Activated naive CD8-positive, alpha-beta T cell treated with anti-CD3 and anti-CD28 coated beads, Interleukin-2, amount 50 U/mL, for 24 hours (primary cell): ENCODE measurements around the gene CLSTN2.

ENCODE experiments used
- ATAC-seq: fragments of 150-1000 bp; cut with Tn5 transposase; one replicate; pipeline ENCODE4 v1.10.0; 2021
- DNase-seq: peaks from one replicate; pipeline ENCODE4 v3.0.0; 2021
- H3K27ac Mint-ChIP-seq: one replicate; pipeline ENCODE4 v1.8.0; 2021; ENCODE audit warnings: mild to moderate bottlenecking, mixed read lengths
- H3K27me3 Mint-ChIP-seq: one replicate; pipeline ENCODE4 v1.8.0; 2021; ENCODE audit warnings: mixed read lengths
- H3K36me3 Mint-ChIP-seq: one replicate; pipeline ENCODE4 v1.8.0; 2021; ENCODE audit warnings: low read depth, mixed read lengths
- H3K4me1 Mint-ChIP-seq: one replicate; pipeline ENCODE4 v1.8.0; 2021; ENCODE audit warnings: mixed read lengths
- H3K4me3 Mint-ChIP-seq: one replicate; pipeline ENCODE4 v1.8.0; 2021; ENCODE audit warnings: mild to moderate bottlenecking, moderate library complexity, mixed read lengths
- H3K9me3 Mint-ChIP-seq: one replicate; pipeline ENCODE4 v1.8.0; 2021; ENCODE audit warnings: mixed read lengths

The CLSTN2 gene

DNA sequence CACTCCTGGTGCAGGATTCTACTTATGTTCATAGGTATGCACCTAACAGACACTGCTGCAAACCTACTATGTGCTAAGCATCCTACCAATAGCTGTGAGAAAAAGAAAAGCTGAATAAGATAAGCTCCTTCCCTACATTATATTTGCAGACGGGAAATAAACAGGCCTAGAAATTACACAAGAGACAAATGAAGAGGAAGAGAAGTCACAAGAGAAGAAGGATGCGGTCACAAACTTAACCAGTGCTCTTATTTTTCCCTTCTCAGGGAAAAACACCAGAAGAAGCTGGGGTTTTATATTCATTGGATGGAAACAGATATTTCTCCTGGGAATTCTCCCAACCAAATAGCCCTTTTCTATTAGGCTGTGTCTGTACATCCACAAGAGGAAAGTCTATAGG, 633.1 kb downstream of the CLSTN2 start:
- H3K4me1 Mint-ChIP-seq = no peaks in the 10 kb centered on the region
- no peak for DNase-seq
- no peaks in the 10 kb centered on the region for H3K27me3 Mint-ChIP-seq
- ATAC-seq = no peak
- no peaks in the 10 kb centered on the region for H3K36me3 Mint-ChIP-seq
- no peaks in the 10 kb centered on the region for H3K9me3 Mint-ChIP-seq
- no peak overlapping the region for H3K4me3 Mint-ChIP-seq
- H3K27ac Mint-ChIP-seq = no peak overlapping the region

DNA sequence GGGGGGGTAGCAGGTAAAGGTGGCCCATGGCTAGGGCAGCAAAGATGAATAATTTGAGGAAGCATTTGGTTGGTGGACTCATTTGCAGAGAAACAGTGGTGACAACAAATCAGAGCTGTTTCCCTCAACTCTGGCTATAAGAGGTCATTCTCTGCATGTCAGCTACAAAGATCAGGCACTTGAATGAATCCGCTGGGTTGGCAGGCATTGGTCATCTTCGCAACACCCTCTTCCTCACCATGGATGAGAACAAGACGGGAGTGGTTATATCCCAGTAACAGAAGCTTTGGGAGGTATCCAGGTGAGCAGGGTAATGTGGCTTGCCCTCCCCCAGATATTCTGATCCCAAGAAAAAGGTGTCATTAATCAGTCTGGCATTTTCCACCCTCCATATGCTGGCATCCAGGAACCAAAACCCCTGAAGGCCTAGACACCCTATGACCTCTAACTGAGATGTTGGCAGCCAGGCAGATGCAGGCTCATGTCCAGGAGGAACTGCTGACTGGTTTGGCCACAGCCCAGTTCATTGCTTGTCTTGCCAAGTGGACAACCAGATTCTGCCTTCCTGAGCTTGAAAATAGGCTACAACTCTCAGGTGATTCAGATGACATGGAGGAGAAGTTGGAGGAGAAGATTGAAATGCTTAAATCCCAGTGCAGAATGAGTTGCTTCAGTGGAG, 634.0 kb downstream of the CLSTN2 start:
- no peak overlapping the region for H3K4me3 Mint-ChIP-seq
- no peak overlapping the region for H3K27ac Mint-ChIP-seq
- no peaks in the 10 kb centered on the region for H3K36me3 Mint-ChIP-seq
- H3K27me3 Mint-ChIP-seq = no peaks in the 10 kb centered on the region
- H3K9me3 Mint-ChIP-seq = no peaks in the 10 kb centered on the region
- no peak for ATAC-seq
- no peak for DNase-seq
- no peaks in the 10 kb centered on the region for H3K4me1 Mint-ChIP-seq

DNA sequence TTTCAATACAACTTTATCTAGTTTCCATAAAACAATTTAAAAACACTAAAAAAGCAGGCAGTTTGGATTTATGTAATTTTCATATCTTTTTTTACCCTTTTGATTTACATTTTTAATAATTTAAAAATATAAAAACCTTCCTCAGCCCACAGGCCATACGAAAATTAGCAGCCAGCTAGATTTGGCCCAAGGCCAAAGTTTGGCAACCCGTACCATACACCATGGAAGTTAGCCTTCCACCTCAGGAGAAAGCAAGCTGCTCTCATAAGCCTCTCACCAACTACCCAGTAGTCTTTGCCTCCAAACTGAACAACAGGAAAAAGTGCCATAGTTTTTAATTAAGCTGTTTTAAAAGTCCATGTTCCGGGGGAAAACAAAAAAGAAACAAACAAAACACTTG, 635.6 kb downstream of the CLSTN2 start:
- DNase-seq = no peak
- H3K4me1 Mint-ChIP-seq = no peaks in the 10 kb centered on the region
- no peak overlapping the region for H3K4me3 Mint-ChIP-seq
- no peak for ATAC-seq
- no peaks in the 10 kb centered on the region for H3K36me3 Mint-ChIP-seq
- H3K27ac Mint-ChIP-seq = no peak overlapping the region
- no peaks in the 10 kb centered on the region for H3K27me3 Mint-ChIP-seq
- H3K9me3 Mint-ChIP-seq = no peaks in the 10 kb centered on the region

DNA sequence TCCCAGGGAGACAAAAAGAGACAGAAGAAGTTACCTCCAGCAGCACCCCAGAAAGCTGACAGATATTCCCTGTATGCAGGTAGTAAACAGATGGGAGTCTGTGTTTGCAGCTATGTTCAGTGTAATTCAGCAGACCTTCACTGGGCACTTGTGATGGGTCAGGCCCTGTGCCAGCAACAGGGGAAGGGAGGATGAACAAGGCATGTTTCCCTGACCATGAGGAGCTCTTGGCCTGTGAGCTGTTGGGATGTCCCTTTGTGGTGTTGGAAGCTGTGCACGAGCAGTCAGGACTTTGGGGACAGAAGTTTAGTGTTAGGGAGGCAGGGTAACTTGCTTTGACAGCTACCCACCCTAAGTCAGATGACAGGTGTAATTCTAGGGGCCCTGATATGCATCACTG, 636.9 kb downstream of the CLSTN2 start:
- DNase-seq = no peak
- Mint-ChIP-seq H3K4me1 (no peaks in the 10 kb centered on the region), H3K4me3 (no peak overlapping the region), H3K27ac (no peak overlapping the region), H3K27me3 (no peaks in the 10 kb centered on the region), H3K9me3 (no peaks in the 10 kb centered on the region), H3K36me3 (no peaks in the 10 kb centered on the region)
- ATAC-seq = no peak

DNA sequence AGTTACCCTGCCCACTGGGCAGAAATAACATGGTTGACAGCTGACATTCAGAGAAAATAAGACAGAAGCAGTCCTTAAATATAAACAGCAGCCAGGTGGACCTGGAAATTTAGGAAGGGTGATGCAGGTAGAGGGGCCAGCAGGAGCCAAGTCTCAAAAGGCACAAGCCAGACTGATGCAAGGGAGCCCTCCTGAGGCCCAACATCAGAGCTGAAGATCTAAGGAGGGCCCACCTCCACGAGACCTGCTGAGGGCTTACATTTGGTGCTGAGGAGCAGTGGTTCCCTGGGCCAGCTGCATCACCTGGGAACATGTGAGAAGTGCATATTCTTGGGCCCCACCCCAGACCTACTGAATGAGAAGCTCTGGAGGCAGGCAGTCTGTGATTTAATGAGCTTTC, 637.3 kb downstream of the CLSTN2 start:
- ATAC-seq (no peak), DNase-seq (no peak)
- Mint-ChIP-seq H3K4me3 (no peak overlapping the region), H3K36me3 (no peaks in the 10 kb centered on the region), H3K27me3 (no peaks in the 10 kb centered on the region), H3K4me1 (no peaks in the 10 kb centered on the region), H3K9me3 (no peaks in the 10 kb centered on the region), H3K27ac (no peak overlapping the region)

DNA sequence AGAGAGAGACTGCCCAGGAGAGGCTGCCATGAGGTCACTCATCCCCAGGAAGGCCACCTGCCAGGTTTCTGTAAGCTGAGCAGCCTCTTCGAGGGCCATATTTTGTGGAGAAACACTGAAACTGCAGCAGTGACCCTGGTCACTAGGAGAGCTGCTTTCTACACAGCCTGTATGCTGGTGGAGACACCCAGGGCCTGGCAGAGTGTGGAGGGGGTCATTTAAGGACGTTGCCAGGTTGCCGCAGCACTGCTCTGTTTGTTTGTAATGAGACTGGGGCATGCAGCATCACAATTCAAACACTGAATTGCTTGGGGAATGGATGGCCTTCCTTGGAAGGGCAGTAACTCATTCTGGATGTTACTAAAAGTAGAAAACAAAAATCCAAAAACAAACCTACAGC, 638.0 kb downstream of the CLSTN2 start:
- Mint-ChIP-seq H3K27me3 (no peaks in the 10 kb centered on the region), H3K4me1 (no peaks in the 10 kb centered on the region), H3K27ac (no peak overlapping the region), H3K9me3 (no peaks in the 10 kb centered on the region), H3K4me3 (no peak overlapping the region), H3K36me3 (no peaks in the 10 kb centered on the region)
- no peak for ATAC-seq
- no peak for DNase-seq

DNA sequence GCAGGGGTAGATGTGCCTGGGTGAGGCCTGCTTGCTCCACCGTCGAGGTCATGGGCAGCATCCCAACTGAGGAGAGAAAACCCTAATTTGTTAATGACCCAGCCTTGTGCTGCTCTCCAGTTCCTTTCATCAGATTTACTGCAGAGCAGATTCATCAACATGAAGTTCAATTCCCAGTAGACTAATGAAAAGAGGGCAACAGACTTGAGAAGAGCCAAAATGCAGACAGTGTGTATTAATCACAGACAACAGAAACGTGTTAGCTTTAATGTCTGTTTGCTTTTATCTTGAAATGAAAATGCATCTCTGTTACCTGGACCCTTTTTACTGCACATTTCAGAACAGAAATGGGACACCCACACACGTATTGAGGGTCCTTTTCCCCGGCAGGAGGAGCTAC, 639.4 kb downstream of the CLSTN2 start:
- DNase-seq (no peak), ATAC-seq (no peak)
- Mint-ChIP-seq H3K4me1 (no peaks in the 10 kb centered on the region), H3K4me3 (no peak overlapping the region), H3K36me3 (no peaks in the 10 kb centered on the region), H3K9me3 (no peaks in the 10 kb centered on the region), H3K27ac (no peak overlapping the region), H3K27me3 (peaks cover 6% of the 10 kb centered on the region)

DNA sequence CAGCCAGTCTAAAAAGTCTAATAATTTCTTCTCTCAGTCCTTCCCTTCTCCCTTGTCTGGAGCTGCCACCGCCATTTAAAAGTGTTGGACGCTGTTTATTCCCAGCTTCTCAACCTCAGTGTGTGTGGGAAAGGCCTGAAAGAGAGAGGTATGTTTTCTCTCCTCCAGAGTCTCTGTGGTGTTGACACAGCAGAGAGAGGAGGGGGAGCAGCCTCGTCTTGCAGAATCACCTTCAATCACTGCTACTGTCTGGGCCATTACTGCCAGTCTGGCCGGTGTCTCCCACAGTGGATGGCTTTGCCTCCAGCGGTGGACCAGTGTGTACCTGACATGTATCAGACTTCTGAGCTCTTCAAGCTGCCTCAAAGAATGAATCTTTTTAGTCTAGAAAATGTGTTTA, 641.5 kb downstream of the CLSTN2 start:
- no peaks in the 10 kb centered on the region for H3K4me1 Mint-ChIP-seq
- H3K36me3 Mint-ChIP-seq = no peaks in the 10 kb centered on the region
- ATAC-seq (no peak), DNase-seq (no peak)
- peaks cover 9% of the 10 kb centered on the region for H3K27me3 Mint-ChIP-seq
- no peaks in the 10 kb centered on the region for H3K9me3 Mint-ChIP-seq
- no peak overlapping the region for H3K27ac Mint-ChIP-seq
- no peak overlapping the region for H3K4me3 Mint-ChIP-seq

DNA sequence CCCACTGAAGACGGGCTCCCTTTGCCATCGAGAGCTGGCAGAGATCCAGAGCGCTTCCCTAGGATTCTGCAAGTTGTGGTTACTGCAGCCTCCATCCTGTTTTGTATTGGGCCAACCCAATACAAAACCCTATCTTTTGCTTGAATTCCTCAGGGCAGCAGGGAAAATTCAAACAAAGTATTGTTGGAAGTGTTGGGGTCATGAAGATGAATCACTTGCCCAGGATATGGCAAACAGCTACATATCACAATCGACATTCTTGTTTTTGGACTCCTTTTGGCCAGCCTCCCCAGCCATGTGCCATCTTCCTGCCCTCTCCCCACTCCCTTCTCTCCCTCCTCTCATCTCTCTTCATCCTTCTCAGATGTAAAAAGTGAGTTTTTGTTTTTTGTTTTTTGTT, 642.9 kb downstream of the CLSTN2 start:
- peaks cover 11% of the 10 kb centered on the region for H3K27me3 Mint-ChIP-seq
- no peaks in the 10 kb centered on the region for H3K9me3 Mint-ChIP-seq
- no peak overlapping the region for H3K4me3 Mint-ChIP-seq
- no peaks in the 10 kb centered on the region for H3K36me3 Mint-ChIP-seq
- H3K4me1 Mint-ChIP-seq = no peaks in the 10 kb centered on the region
- ATAC-seq (no peak), DNase-seq (no peak)
- H3K27ac Mint-ChIP-seq = no peak overlapping the region

DNA sequence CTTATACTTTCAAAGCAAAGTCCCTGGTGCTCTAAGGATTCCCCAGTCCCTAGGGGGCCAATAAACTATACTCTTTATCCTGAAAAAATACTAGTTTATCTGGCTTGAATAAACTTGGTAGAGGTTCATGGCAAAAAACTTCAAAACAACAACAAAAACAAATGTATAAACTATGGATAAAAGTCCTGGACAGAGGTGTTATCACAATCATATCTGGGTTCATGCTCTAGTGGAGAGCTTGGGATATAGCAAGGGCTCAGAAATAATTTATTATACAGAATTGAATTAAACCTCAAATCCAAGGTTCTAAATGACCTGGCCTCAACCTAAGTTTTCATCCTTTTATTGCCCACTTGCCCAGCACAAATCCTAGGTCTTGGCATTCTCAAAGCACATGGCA, 644.3 kb downstream of the CLSTN2 start:
- Mint-ChIP-seq H3K36me3 (no peaks in the 10 kb centered on the region), H3K27me3 (peaks cover 14% of the 10 kb centered on the region), H3K4me3 (no peak overlapping the region), H3K9me3 (no peaks in the 10 kb centered on the region), H3K27ac (no peak overlapping the region), H3K4me1 (no peaks in the 10 kb centered on the region)
- ATAC-seq = no peak
- no peak for DNase-seq

DNA sequence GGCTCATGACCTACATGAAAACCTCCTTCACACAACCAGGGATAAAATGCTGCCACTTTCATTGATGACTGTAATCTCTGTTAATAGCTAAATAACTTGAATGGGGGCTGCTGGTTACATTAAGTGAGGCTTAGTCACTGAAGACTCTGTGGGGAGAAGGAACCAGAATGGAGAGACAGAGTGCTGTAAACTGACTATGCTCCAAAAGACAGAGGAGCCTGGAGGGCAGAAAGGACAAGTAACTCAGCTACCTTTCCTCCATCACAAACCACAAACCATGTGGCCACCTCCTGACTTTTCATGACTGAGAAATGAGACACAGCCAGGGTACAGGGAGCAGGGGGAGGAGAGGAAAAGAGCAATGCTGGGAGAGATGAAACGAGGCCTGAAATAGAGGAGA, 645.8 kb downstream of the CLSTN2 start:
- H3K4me3 Mint-ChIP-seq = no peak overlapping the region
- DNase-seq = no peak
- no peaks in the 10 kb centered on the region for H3K9me3 Mint-ChIP-seq
- no peak overlapping the region for H3K27ac Mint-ChIP-seq
- no peaks in the 10 kb centered on the region for H3K36me3 Mint-ChIP-seq
- ATAC-seq = no peak
- H3K4me1 Mint-ChIP-seq = no peaks in the 10 kb centered on the region
- H3K27me3 Mint-ChIP-seq = peaks cover 14% of the 10 kb centered on the region

DNA sequence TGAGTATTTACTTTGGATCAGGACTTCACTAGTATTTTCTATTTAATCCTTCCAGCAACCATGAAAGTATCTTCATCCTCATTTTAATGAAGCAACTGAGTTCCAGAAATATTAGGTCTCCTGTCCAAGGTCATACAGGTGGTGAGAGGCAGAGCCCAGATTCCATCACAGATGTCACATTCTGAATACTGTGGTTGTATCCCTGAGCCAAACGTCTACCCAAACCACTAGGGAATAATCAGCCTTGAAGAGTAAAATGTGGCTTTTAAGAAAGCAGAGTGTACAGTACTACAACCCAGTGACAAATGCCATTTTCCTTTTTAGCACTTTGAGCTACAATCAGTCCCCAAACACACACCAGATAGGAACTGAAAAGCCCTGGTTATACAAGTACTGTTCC, 649.6 kb downstream of the CLSTN2 start:
- peaks cover 16% of the 10 kb centered on the region for H3K27me3 Mint-ChIP-seq
- no peak overlapping the region for H3K27ac Mint-ChIP-seq
- H3K36me3 Mint-ChIP-seq = no peaks in the 10 kb centered on the region
- no peaks in the 10 kb centered on the region for H3K9me3 Mint-ChIP-seq
- ATAC-seq = no peak
- DNase-seq = no peak
- H3K4me1 Mint-ChIP-seq = no peaks in the 10 kb centered on the region
- H3K4me3 Mint-ChIP-seq = no peak overlapping the region

DNA sequence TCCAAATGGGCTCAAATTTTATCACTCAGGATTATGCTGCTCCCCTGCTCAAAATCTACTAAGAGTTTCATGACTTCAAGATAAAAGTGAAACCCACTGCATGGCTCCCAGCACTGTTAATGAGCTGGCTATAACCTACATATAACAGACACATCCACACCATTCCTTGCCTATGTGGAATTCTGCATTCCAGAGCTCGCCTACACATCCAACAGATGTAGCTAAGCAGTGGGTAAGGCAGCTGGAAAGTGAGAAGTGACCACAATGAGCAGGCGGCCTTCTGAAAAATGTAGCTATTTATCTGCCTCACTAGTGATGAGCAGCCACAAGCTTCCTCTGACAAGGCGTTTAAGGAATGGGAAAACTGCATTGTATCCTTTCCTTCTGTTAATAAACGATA, 650.8 kb downstream of the CLSTN2 start:
- Mint-ChIP-seq H3K4me1 (no peaks in the 10 kb centered on the region), H3K9me3 (no peaks in the 10 kb centered on the region), H3K4me3 (no peak overlapping the region), H3K27ac (no peak overlapping the region), H3K36me3 (no peaks in the 10 kb centered on the region), H3K27me3 (peaks cover 14% of the 10 kb centered on the region)
- DNase-seq = no peak
- no peak for ATAC-seq

DNA sequence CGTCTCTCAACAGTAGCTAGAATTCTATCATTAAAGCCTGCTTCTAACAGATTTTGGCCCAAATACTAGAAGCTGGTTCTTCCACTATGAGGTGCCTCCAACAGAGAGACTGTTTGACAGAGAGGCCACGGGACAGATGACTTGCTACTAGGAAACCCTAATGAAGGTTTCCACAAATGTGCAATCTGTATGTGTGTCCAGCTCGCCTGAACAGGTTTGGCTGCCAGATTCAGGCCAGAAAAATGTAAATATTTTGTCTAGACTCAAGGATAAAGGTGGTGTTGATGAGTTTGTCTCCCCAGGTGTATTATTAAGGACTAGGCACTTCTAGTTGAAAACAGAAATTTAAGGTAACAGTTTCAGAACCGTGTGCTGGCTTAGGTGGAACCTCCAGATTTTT, 651.3 kb downstream of the CLSTN2 start:
- DNase-seq (no peak), ATAC-seq (no peak)
- peaks cover 14% of the 10 kb centered on the region for H3K27me3 Mint-ChIP-seq
- H3K27ac Mint-ChIP-seq = no peak overlapping the region
- no peaks in the 10 kb centered on the region for H3K4me1 Mint-ChIP-seq
- no peaks in the 10 kb centered on the region for H3K9me3 Mint-ChIP-seq
- no peaks in the 10 kb centered on the region for H3K36me3 Mint-ChIP-seq
- H3K4me3 Mint-ChIP-seq = no peak overlapping the region

DNA sequence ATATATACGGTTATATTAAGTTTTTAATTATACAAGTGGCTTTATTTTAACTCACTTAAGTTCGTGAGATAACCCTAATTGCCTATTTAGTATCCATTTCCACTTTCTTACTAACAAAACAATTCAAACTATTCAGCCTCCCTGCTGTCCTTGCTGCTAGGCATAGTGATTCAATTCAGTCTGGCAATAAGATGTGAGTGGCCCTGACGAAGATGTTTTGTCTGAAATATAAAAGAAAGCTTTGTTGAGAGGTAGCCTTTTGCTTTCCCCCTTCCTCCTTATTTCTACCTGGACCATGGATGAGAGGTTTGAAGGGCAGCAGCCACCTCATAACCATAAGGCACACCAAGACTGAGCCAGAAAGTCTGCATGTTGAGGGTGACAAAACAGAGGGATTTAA, 653.6 kb downstream of the CLSTN2 start:
- Mint-ChIP-seq H3K36me3 (no peaks in the 10 kb centered on the region), H3K4me3 (no peak overlapping the region), H3K27ac (no peak overlapping the region), H3K4me1 (no peaks in the 10 kb centered on the region), H3K27me3 (peaks cover 11% of the 10 kb centered on the region), H3K9me3 (no peaks in the 10 kb centered on the region)
- ATAC-seq (no peak), DNase-seq (no peak)

DNA sequence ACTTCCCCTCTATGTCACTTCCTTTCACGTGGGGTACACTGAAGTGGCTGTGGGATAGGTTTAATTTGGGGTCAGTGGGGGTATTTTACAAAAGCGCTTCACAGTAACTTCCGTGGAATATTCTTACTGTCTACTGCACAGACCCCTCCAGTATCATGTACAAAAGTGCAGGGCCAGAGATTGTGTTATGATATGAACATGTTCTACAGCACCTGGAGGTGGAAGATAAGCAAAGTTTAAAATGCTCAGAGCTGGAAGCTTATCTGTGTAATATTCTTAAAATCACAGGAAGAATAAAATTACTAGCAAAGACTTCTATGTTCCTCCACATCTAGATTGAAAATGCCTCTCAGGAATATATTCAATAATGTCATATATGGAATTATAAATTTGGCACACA, 658.8 kb downstream of the CLSTN2 start:
- Mint-ChIP-seq H3K9me3 (no peaks in the 10 kb centered on the region), H3K27me3 (peaks cover 2% of the 10 kb centered on the region), H3K4me1 (no peaks in the 10 kb centered on the region), H3K36me3 (no peaks in the 10 kb centered on the region), H3K27ac (no peak overlapping the region), H3K4me3 (no peak overlapping the region)
- DNase-seq = no peak
- no peak for ATAC-seq
